Activated CD4-positive, alpha-beta T cell treated with anti-CD3 and anti-CD28 coated beads for 48 hours (primary cell): Measurements from ENCODE around the gene TAP1.

Experiments used
- DNase-seq: peaks from one replicate; pipeline ENCODE4 v3.0.0-alpha.2; 2020

Gene TAP1

GRCh38 chr6:32858194-32858593 lies 4.7 kb upstream of the TAP1 start:
- no peak for DNase-seq

GRCh38 chr6:32857156-32857891 lies 3.8 kb upstream of the TAP1 start:
- DNase-seq: no peak

GRCh38 chr6:32855467-32856174 lies 2.1 kb upstream of the TAP1 start:
- no peak for DNase-seq

- DNase-seq: peak; percentile 71
Measured at GRCh38 chr6:32854376-32855178, 1.1 kb upstream of the TAP1 start.

GRCh38 chr6:32852844-32853540 lies 512 bp downstream of the TAP1 start:
- DNase-seq: peak; percentile 69

- peak; percentile 49 for DNase-seq
Measured at GRCh38 chr6:32852018-32852843, 1.3 kb downstream of the TAP1 start.

- no peak for DNase-seq
Measured at GRCh38 chr6:32851025-32851424, 2.5 kb downstream of the TAP1 start.

GRCh38 chr6:32849126-32849525 lies 4.4 kb downstream of the TAP1 start:
- DNase-seq: no peak

GRCh38 chr6:32847795-32848194 lies 5.7 kb downstream of the TAP1 start:
- DNase-seq: no peak

- DNase-seq: no peak
Measured at GRCh38 chr6:32847004-32847403, 6.5 kb downstream of the TAP1 start.

GRCh38 chr6:32845384-32845884 lies 8.1 kb downstream of the TAP1 start:
- peak; percentile 60 for DNase-seq

- DNase-seq: no peak
Measured at GRCh38 chr6:32844839-32845383, 8.6 kb downstream of the TAP1 start.

- DNase-seq: peak; percentile 98
Measured at GRCh38 chr6:32843979-32844838, 9.3 kb downstream of the TAP1 start, which contains the start of gene PSMB8. Gene PSMB8, minus strand, starts transcription at chr6:32844047. Its CDS starts 51 bp downstream, at chr6:32843996.

- no peak for DNase-seq
Measured at GRCh38 chr6:32843331-32843978, 10.0 kb downstream of the TAP1 start.

GRCh38 chr6:32842690-32843089 lies 10.8 kb downstream of the TAP1 start:
- no peak for DNase-seq

- DNase-seq: no peak
Measured at GRCh38 chr6:32842021-32842650, 11.4 kb downstream of the TAP1 start.

GRCh38 chr6:32840604-32841246 lies 12.8 kb downstream of the TAP1 start:
- DNase-seq: peak; percentile 47

GRCh38 chr6:32839356-32839755 lies 14.1 kb downstream of the TAP1 start:
- no peak for DNase-seq
